HG02943 (cell line): ENCODE data around the gene C8A.

ENCODE experiments used
- ATAC-seq: cut with Tn5 transposase; IDR thresholded peaks from one replicate; pipeline ENCODE4 v1.9.1; 2021; ENCODE audit warnings: mild to moderate bottlenecking, low read depth, moderate library complexity; ENCODE audit not compliant: unreplicated experiment

C8A gene

DNA sequence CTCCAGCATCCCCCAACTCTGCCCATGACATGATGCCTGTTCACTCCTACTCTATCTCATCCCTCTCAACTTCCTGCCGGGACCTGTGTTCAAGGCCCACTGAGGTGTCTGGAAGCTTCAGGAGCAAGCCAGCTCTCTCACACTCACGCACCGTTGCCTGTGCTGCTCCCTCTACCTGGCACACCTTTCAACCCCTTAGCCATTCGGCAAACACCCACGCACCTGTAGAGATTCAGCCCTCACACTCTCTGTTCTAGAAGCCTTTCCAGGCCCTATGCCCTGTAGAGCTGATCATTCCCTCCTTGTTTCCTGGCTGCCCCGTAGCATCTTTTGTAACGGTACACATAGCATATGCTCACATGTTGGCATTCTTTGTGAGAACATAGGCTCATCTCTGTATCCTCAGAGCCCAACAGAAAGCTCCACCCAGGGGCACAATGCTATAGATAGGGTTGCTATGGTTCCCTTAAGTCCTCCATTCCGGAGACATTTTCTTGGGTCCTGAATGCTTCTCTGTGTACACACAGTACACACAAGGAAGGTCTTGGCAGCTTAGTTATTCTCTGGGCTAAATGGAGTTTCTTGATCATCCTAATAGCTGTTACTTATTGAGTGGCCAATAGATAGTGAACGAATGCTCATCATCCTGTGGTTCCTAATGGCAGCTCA is 109.9 kb downstream of the C8A start:
- ATAC-seq: no peak

DNA sequence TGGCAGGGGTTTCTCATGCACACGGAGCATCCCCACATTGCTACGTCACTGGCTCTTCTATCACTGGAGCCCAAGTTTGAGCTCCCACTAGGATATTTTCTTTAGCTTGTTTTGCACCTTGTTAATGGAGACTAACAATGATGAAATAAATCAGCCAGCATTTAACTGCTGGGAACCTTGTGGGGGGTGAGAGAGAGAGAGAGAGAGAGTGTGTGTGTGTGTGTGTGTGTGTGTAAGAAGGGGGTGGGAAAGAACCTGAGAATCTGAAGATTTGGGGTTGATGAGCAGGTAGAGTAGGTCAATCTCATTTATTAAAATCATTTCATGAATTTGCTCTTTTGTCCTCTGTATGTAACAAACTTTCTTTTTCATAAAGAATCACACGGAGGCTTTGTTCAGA is 110.6 kb downstream of the C8A start:
- no peak for ATAC-seq

DNA sequence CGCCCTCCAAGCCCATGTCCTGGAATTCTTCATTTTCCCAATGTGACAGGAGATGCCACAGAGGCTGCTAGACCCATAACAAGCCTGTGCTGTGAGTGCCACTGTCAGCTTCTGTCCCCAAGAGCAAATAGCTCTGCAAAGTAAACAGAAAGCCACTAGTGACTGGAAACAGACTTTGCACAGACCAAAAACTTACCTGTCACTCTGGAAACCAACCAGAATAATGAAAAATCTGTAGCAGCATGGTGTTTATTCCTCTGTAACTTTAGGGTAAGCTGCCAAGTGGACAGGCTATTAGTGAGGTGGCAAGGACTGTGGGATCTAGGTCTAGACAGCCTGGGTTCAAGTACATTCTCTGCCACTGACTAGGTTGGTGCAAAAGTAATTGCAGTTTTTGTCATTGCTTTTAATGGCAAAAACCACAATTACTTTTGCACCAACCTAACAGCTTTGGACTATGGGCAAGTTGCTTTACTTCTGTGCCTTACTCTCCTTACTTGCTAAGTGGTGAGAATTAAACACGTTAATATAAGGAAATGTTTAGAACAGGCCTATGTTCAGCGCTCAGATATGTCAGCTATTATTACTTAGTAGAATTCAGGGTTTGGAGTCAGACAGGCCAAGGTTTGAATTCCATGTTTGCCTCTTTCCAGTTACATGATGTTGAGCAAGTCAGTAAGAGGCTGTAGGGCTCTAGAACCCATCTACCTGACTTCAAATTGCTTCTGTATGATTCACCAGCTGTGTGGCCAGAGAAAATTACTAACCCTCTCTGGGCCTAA is 111.5 kb downstream of the C8A start, which contains the start of gene C8B:
Gene C8B (minus strand): TSS at position 100 of the 782 bp plus-strand sequence. CDS start 67 bp downstream, at position 33.
- no peak for ATAC-seq

DNA sequence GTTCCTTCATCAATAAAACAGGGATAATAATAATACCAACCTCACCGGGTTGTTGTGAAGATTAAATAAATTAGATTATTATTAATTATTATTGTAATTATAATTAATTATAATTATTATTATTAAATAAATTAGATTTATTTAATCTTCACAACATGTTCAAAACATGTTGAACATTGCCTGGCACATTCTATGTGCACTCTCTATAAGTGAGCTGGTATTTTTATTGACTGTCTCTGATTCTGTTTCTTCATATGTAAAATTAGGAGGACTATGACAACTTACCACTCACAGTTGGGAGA is 112.1 kb downstream of the C8A start:
- ATAC-seq: no peak

GRCh38 chr1:56967355-56967754 is 112.8 kb downstream of the C8A start:
- no peak for ATAC-seq
